CD4-positive, alpha-beta T cell (primary cell): ENCODE measurements around the gene ELFN2. TPM values are rescaled to one million over a fixed set of nuclear protein-coding genes. Genes with fewer than 3 reads are reported as not detected.

Experiments
- ATAC-seq: fragments of 200-7000 bp; cut with Tn5 transposase; one replicate; pipeline ENCODE4 v1.10.0; 2022; ENCODE audit warnings: mild to moderate bottlenecking; ENCODE audit not compliant: poor library complexity
- CTCF ChIA-PET: fragments of 350-600 bp; sonication (Branson Sonifier 250); formaldehyde crosslinking; loops from one replicate; lab custom pipeline; 2021; ENCODE audit warnings: antibody characterized with exemption, inconsistent platforms; lab: Charles Lee
- POLR2A ChIA-PET: fragments of 350-600 bp; sonication (Branson Sonifier 250); formaldehyde crosslinking; loops from one replicate; lab custom pipeline; 2021; ENCODE audit warnings: antibody characterized with exemption, inconsistent platforms; lab: Charles Lee
- DNase-seq, 14 experiments: peaks; one replicate each; pipeline ENCODE4 v3.0.0-alpha.2; 2013 to 2020; ENCODE audit warnings: mixed read lengths in 2 of 14
- H3K27ac ChIP-seq, 2 donors: one replicate each; pipeline versions ENCODE4 v1.5.1 to v1.7.0; 2013; ENCODE audit warnings: low read length in 2 of 2, low read depth in 1 of 2, mild to moderate bottlenecking in 1 of 2
- H3K27me3 ChIP-seq, 2 experiments: 1 replicate in 1 of 2; 2 replicates in 1 of 2; pipeline versions ENCODE4 v1.6.1 to v1.7.0; 2013; ENCODE audit warnings: low read length in 2 of 2, control low read depth in 1 of 2, mild to moderate bottlenecking in 1 of 2, moderate library complexity in 1 of 2; ENCODE audit not compliant: insufficient read depth in 2 of 2, control insufficient read depth in 1 of 2
- H3K36me3 ChIP-seq: one replicate; pipeline ENCODE4 v1.6.1; 2013; ENCODE audit warnings: low read length, control low read depth; ENCODE audit not compliant: insufficient read depth
- H3K4me1 ChIP-seq: one replicate; pipeline ENCODE4 v1.6.1; 2013; ENCODE audit warnings: low read length, control low read depth; ENCODE audit not compliant: insufficient read depth
- H3K4me3 ChIP-seq: one replicate; pipeline ENCODE4 v1.5.1; 2013; ENCODE audit warnings: mild to moderate bottlenecking, low read length, moderate library complexity
- H3K9me3 ChIP-seq, 2 experiments: 1 replicate in 1 of 2; 2 replicates in 1 of 2; pipeline versions ENCODE4 v1.6.1 to v1.7.0; 2013; ENCODE audit warnings: low read length in 2 of 2, mild to moderate bottlenecking in 2 of 2, control low read depth in 1 of 2, moderate library complexity in 1 of 2; ENCODE audit not compliant: control insufficient read depth in 1 of 2, insufficient read depth in 1 of 2
- H3K27ac Mint-ChIP-seq: one replicate; pipeline ENCODE4 v1.8.0; 2020; ENCODE audit warnings: mixed read lengths
- H3K27me3 Mint-ChIP-seq: one replicate; pipeline ENCODE4 v1.8.0; 2021; ENCODE audit warnings: mixed read lengths
- H3K36me3 Mint-ChIP-seq: one replicate; pipeline ENCODE4 v1.8.0; 2021; ENCODE audit warnings: low read depth, mixed read lengths
- H3K4me1 Mint-ChIP-seq: one replicate; pipeline ENCODE4 v1.8.0; 2021; ENCODE audit warnings: low read depth, mixed read lengths
- H3K4me3 Mint-ChIP-seq: one replicate; pipeline ENCODE4 v1.8.0; 2020; ENCODE audit warnings: mild to moderate bottlenecking, mixed read lengths
- H3K9me3 Mint-ChIP-seq: one replicate; pipeline ENCODE4 v1.8.0; 2020; ENCODE audit warnings: mixed read lengths
- CTCF ChIP-seq: fragments of 200-600 bp; IDR thresholded peaks from one replicate; pipeline ENCODE4 v1.8.0; 2022; ENCODE audit warnings: antibody characterized with exemption, mild to moderate bottlenecking
- intact Hi-C, 2 experiments: fragments of 100-400 bp; cut with DNase I in 1 of 2; cut with micrococcal nuclease in 1 of 2; formaldehyde crosslinking; loops; one replicate each; pipeline versions ENCODE4 v1.15.1 to v1.9.0; 2023 to 2025; cut with DNase I, micrococcal nuclease
- total RNA-seq, 174 experiments: library from RNA in 2 of 174; stranded (reverse) in 2 of 174; gene quantifications; one replicate each; pipeline ENCODE4 v1.2.3 and lab custom pipeline; 2021 to 2026

ELFN2 gene
- total RNA-seq, 2 experiments from 2014 or later = 0.05 to 0.20 TPM

- H3K27ac Mint-ChIP-seq = no peak overlapping the region
- CTCF ChIA-PET = no interaction called here
- H3K9me3 Mint-ChIP-seq = no peaks in the 10 kb centered on the region
- H3K27me3 Mint-ChIP-seq = no peaks in the 10 kb centered on the region
- no peak overlapping the region for H3K4me3 ChIP-seq
- POLR2A ChIA-PET = no interaction called here
- peaks cover 4% of the 10 kb centered on the region for H3K4me1 ChIP-seq
- intact Hi-C loops = no loop called here
- ATAC-seq = no peak
- no peaks in the 10 kb centered on the region for H3K36me3 ChIP-seq
- no peaks in the 10 kb centered on the region for H3K9me3 ChIP-seq
- no peak overlapping the region for H3K27ac ChIP-seq
- no peak overlapping the region for H3K4me3 Mint-ChIP-seq
- H3K36me3 Mint-ChIP-seq = no peaks in the 10 kb centered on the region
- DNase-seq = no peak
- no peaks in the 10 kb centered on the region for H3K27me3 ChIP-seq
- H3K4me1 Mint-ChIP-seq = no peaks in the 10 kb centered on the region
- TF ChIP-seq CTCF = no peak
Observed at GRCh38 chr22:37344735-37345449, 82.4 kb downstream of the ELFN2 start.

- Histone ChIP-seq H3K27me3 (no peaks in the 10 kb centered on the region), H3K4me1 (peaks cover 4% of the 10 kb centered on the region), H3K27ac (no peak overlapping the region), H3K9me3 (no peaks in the 10 kb centered on the region), H3K4me3 (no peak overlapping the region), H3K36me3 (no peaks in the 10 kb centered on the region)
- DNase-seq = no peak
- intact Hi-C loops = no loop called here
- TF ChIP-seq CTCF = no peak
- no peak for ATAC-seq
- CTCF ChIA-PET = no interaction called here
- Mint-ChIP-seq H3K9me3 (no peaks in the 10 kb centered on the region), H3K4me3 (no peak overlapping the region), H3K36me3 (no peaks in the 10 kb centered on the region), H3K4me1 (no peaks in the 10 kb centered on the region), H3K27ac (no peak overlapping the region), H3K27me3 (no peaks in the 10 kb centered on the region)
- POLR2A ChIA-PET = no interaction called here
Observed at GRCh38 chr22:37343863-37344734, 83.2 kb downstream of the ELFN2 start.

GRCh38 chr22:37343348-37343747 lies 83.9 kb downstream of the ELFN2 start:
- Histone ChIP-seq H3K9me3 (no peaks in the 10 kb centered on the region), H3K27me3 (no peaks in the 10 kb centered on the region), H3K36me3 (no peaks in the 10 kb centered on the region), H3K4me3 (no peak overlapping the region), H3K27ac (no peak overlapping the region), H3K4me1 (peaks cover 4% of the 10 kb centered on the region)
- DNase-seq = no peak
- ATAC-seq = no peak
- Mint-ChIP-seq H3K4me1 (no peaks in the 10 kb centered on the region), H3K36me3 (no peaks in the 10 kb centered on the region), H3K27me3 (no peaks in the 10 kb centered on the region), H3K27ac (no peak overlapping the region), H3K9me3 (no peaks in the 10 kb centered on the region), H3K4me3 (no peak overlapping the region)
- intact Hi-C loops = no loop called here
- TF ChIP-seq CTCF = no peak
- ChIA-PET CTCF (no interaction called here), POLR2A (no interaction called here)
